Measurements from ENCODE around the gene LGALS14.

DNA sequence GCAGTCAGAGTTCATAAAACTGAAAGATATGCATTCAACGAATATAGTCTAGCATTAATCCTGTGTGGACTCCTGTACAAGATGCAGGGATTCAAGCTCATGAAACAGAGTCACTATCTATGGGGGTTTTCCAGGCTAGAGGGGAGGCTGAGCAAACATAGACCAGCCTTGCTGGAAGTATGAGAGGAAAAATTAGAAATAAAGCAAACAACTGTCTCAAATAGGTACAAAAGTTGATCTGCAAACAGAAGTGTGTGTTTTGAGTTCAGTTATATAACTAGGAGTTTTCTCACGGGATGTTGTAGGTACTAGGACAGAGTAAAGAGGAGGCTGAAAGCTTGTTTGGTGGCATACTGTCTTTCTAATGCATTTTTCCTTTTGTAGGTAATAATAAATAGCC, 8.5 kb upstream of the LGALS14 start:
- TF ChIP-seq, protein P1, sequence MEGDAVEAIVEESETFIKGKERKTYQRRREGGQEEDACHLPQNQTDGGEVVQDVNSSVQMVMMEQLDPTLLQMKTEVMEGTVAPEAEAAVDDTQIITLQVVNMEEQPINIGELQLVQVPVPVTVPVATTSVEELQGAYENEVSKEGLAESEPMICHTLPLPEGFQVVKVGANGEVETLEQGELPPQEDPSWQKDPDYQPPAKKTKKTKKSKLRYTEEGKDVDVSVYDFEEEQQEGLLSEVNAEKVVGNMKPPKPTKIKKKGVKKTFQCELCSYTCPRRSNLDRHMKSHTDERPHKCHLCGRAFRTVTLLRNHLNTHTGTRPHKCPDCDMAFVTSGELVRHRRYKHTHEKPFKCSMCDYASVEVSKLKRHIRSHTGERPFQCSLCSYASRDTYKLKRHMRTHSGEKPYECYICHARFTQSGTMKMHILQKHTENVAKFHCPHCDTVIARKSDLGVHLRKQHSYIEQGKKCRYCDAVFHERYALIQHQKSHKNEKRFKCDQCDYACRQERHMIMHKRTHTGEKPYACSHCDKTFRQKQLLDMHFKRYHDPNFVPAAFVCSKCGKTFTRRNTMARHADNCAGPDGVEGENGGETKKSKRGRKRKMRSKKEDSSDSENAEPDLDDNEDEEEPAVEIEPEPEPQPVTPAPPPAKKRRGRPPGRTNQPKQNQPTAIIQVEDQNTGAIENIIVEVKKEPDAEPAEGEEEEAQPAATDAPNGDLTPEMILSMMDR (IDR thresholded peaks at IDR 0.05 in 2 of 3, conservative IDR thresholded peaks at IDR 0.05 in 1 of 3; ENCODE audit: borderline replicate concordance in 1 of 3, insufficient read depth in 1 of 3, low read depth in 2 of 3, low read length in 2 of 3), result no peak
- TF ChIP-seq CBX3 (IDR thresholded peaks at IDR 0.05; ENCODE audit: low read depth) (no peak), SIN3A (IDR thresholded peaks at IDR 0.05; ENCODE audit: low read depth) (no peak), POLR2A (IDR thresholded peaks at IDR 0.05; ENCODE audit: borderline replicate concordance, extremely low read depth, insufficient read depth, insufficient read length) (no peak), EZH2phosphoT487 (IDR thresholded peaks at IDR 0.05; ENCODE audit: borderline replicate concordance) (no peak), CEBPB (IDR thresholded peaks at IDR 0.05; ENCODE audit: low read depth) (no peak), POLR2AphosphoS5 (IDR thresholded peaks at IDR 0.05; ENCODE audit: low read depth, low read length) (no peak), RAD21 (IDR thresholded peaks at IDR 0.05; ENCODE audit: low read depth) (no peak), SP1 (IDR thresholded peaks at IDR 0.05; ENCODE audit: low read depth) (no peak), TCF7L2 (IDR thresholded peaks at IDR 0.05; ENCODE audit: borderline replicate concordance, extremely low read depth, insufficient read depth, insufficient read length) (no peak), EZH2 (IDR thresholded peaks at IDR 0.05) (no peak), ELF1 (IDR thresholded peaks at IDR 0.05; ENCODE audit: borderline replicate concordance, low read depth) (no peak)
- TF ChIP-seq, protein P2, sequence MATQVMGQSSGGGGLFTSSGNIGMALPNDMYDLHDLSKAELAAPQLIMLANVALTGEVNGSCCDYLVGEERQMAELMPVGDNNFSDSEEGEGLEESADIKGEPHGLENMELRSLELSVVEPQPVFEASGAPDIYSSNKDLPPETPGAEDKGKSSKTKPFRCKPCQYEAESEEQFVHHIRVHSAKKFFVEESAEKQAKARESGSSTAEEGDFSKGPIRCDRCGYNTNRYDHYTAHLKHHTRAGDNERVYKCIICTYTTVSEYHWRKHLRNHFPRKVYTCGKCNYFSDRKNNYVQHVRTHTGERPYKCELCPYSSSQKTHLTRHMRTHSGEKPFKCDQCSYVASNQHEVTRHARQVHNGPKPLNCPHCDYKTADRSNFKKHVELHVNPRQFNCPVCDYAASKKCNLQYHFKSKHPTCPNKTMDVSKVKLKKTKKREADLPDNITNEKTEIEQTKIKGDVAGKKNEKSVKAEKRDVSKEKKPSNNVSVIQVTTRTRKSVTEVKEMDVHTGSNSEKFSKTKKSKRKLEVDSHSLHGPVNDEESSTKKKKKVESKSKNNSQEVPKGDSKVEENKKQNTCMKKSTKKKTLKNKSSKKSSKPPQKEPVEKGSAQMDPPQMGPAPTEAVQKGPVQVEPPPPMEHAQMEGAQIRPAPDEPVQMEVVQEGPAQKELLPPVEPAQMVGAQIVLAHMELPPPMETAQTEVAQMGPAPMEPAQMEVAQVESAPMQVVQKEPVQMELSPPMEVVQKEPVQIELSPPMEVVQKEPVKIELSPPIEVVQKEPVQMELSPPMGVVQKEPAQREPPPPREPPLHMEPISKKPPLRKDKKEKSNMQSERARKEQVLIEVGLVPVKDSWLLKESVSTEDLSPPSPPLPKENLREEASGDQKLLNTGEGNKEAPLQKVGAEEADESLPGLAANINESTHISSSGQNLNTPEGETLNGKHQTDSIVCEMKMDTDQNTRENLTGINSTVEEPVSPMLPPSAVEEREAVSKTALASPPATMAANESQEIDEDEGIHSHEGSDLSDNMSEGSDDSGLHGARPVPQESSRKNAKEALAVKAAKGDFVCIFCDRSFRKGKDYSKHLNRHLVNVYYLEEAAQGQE (IDR thresholded peaks at IDR 0.05; ENCODE audit: low read depth), result no peak
- TF ChIP-seq, protein P3, sequence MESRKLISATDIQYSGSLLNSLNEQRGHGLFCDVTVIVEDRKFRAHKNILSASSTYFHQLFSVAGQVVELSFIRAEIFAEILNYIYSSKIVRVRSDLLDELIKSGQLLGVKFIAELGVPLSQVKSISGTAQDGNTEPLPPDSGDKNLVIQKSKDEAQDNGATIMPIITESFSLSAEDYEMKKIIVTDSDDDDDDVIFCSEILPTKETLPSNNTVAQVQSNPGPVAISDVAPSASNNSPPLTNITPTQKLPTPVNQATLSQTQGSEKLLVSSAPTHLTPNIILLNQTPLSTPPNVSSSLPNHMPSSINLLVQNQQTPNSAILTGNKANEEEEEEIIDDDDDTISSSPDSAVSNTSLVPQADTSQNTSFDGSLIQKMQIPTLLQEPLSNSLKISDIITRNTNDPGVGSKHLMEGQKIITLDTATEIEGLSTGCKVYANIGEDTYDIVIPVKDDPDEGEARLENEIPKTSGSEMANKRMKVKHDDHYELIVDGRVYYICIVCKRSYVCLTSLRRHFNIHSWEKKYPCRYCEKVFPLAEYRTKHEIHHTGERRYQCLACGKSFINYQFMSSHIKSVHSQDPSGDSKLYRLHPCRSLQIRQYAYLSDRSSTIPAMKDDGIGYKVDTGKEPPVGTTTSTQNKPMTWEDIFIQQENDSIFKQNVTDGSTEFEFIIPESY (IDR thresholded peaks at IDR 0.05; ENCODE audit: extremely low read depth, insufficient replicate concordance, low read length), result no peak
